B cell (primary cell): ENCODE data around the gene MIOS. TPM values are rescaled to one million over a fixed set of nuclear protein-coding genes. Genes with fewer than 3 reads are reported as not detected.

ENCODE experiments used
- ATAC-seq: fragments of 200-7000 bp; cut with Tn5 transposase; one replicate; pipeline ENCODE4 v1.10.0; 2021; ENCODE audit warnings: low read depth, mild to moderate bottlenecking, moderate number of reproducible peaks, moderate library complexity
- CTCF ChIA-PET: fragments of 350-600 bp; sonication (Branson Sonifier 250); formaldehyde crosslinking; loops from one replicate; lab custom pipeline; 2021; ENCODE audit warnings: antibody characterized with exemption, inconsistent platforms; lab: Charles Lee
- POLR2A ChIA-PET: fragments of 350-600 bp; sonication (Branson Sonifier 250); formaldehyde crosslinking; loops from one replicate; lab custom pipeline; 2021; ENCODE audit warnings: antibody characterized with exemption; lab: Charles Lee
- DNase-seq: peaks from one replicate; pipeline ENCODE4 v3.0.0; 2013
- H2AFZ ChIP-seq: 2 replicates; pipeline ENCODE4 v1.6.1; 2012; ENCODE audit warnings: mild to moderate bottlenecking, low read depth, low read length; ENCODE audit not compliant: insufficient read depth, poor library complexity, severe bottlenecking
- H3K27ac ChIP-seq, 2 donors: 1 replicate in 1 of 2; 2 replicates in 1 of 2; pipeline ENCODE4 v1.5.1; 2012 to 2013; ENCODE audit warnings: low read length in 2 of 2, mild to moderate bottlenecking in 2 of 2, moderate library complexity in 1 of 2
- H3K27me3 ChIP-seq, 4 experiments: fragments of 200-600 bp in 1 of 4; sonication (generic) in 1 of 4; replicated peaks in 1 of 4; 1 replicate in 2 of 4; 2 replicates in 2 of 4; pipeline versions ENCODE4 v1.6.1 to v1.7.0; 2013 to 2016; ENCODE audit warnings: low read length in 3 of 4, mild to moderate bottlenecking in 2 of 4, mixed read lengths in 1 of 4, moderate library complexity in 1 of 4; ENCODE audit not compliant: insufficient read depth in 4 of 4, control insufficient read depth in 3 of 4; ENCODE audit errors: control extremely low read depth in 1 of 4
- H3K36me3 ChIP-seq, 2 experiments: replicated peaks in 1 of 2; 1 replicate in 1 of 2; 2 replicates in 1 of 2; pipeline versions ENCODE4 v1.6.1 to v1.7.1; 2013; ENCODE audit warnings: low read length in 1 of 2; ENCODE audit not compliant: insufficient read depth in 2 of 2, control insufficient read depth in 1 of 2; ENCODE audit errors: control extremely low read depth in 1 of 2, extremely low read depth in 1 of 2
- H3K4me1 ChIP-seq, 2 donors: fragments of 200-600 bp in 1 of 2; sonication (generic) in 1 of 2; 1 replicate in 1 of 2; 2 replicates in 1 of 2; pipeline versions ENCODE4 v1.5.1 to v1.6.1; 2013 to 2017; ENCODE audit warnings: low read length in 2 of 2; ENCODE audit not compliant: control insufficient read depth in 2 of 2, insufficient read depth in 2 of 2
- H3K4me2 ChIP-seq: replicated peaks from 2 replicates; pipeline ENCODE3; 2012; ENCODE audit warnings: mild to moderate bottlenecking, low read depth, low read length; ENCODE audit not compliant: poor library complexity, severe bottlenecking
- H3K4me3 ChIP-seq, 5 experiments: fragments of 200-600 bp in 1 of 5; sonication (generic) in 1 of 5; 1 replicate in 3 of 5; 2 replicates in 2 of 5; pipeline versions ENCODE4 v1.5.1 to v1.7.0; 2011 to 2016; ENCODE audit warnings: low read length in 4 of 5, mild to moderate bottlenecking in 4 of 5, low read depth in 2 of 5, control low read depth in 1 of 5, moderate library complexity in 1 of 5; ENCODE audit not compliant: insufficient read depth in 1 of 5; ENCODE audit errors: control extremely low read depth in 1 of 5, extremely low read depth in 1 of 5
- H3K79me2 ChIP-seq: fragments of 200-600 bp; sonication (generic); one replicate; pipeline ENCODE4 v1.6.0; 2016; ENCODE audit warnings: low read length; ENCODE audit not compliant: control insufficient read depth, insufficient read depth
- H3K9ac ChIP-seq: fragments of 200-600 bp; sonication (generic); 2 replicates; pipeline ENCODE4 v1.6.1; 2017; ENCODE audit warnings: mild to moderate bottlenecking, low read length, moderate library complexity
- H3K9me3 ChIP-seq, 3 donors: one replicate each; pipeline versions ENCODE4 v1.6.1 to v1.7.1; 2013; ENCODE audit warnings: low read length in 2 of 3; ENCODE audit not compliant: control insufficient read depth in 2 of 3, insufficient read depth in 1 of 3; ENCODE audit errors: control extremely low read depth in 1 of 3
- H4K20me1 ChIP-seq: 2 replicates; pipeline ENCODE4 v1.6.0; 2012; ENCODE audit warnings: mild to moderate bottlenecking, low read length; ENCODE audit not compliant: insufficient read depth, control insufficient read depth, poor library complexity, severe bottlenecking
- H3K27ac Mint-ChIP-seq: one replicate; pipeline ENCODE4 v1.8.0; 2021; ENCODE audit warnings: mixed read lengths
- H3K27me3 Mint-ChIP-seq: one replicate; pipeline ENCODE4 v1.8.0; 2021; ENCODE audit warnings: mixed read lengths
- H3K4me1 Mint-ChIP-seq: one replicate; pipeline ENCODE4 v1.8.0; 2021; ENCODE audit warnings: mixed read lengths
- H3K4me3 Mint-ChIP-seq: one replicate; pipeline ENCODE4 v1.8.0; 2021; ENCODE audit warnings: mixed read lengths
- H3K9me3 Mint-ChIP-seq: one replicate; pipeline ENCODE4 v1.8.0; 2022; ENCODE audit warnings: mixed read lengths; ENCODE audit not compliant: insufficient read depth
- EZH2 ChIP-seq: IDR thresholded peaks from 2 replicates; pipeline ENCODE4 v1.6.1; 2012; ENCODE audit warnings: borderline replicate concordance, low read depth, mild to moderate bottlenecking, moderate library complexity, low read length; ENCODE audit not compliant: insufficient read depth, poor library complexity, severe bottlenecking
- WGBS: methylation state at CpG from one replicate; pipeline ENCODE4 v1.1.5; 2013; ENCODE audit warnings: missing lambda C conversion rate; ENCODE audit not compliant: insufficient coverage; 5-methylcytosine and 5-hydroxymethylcytosine counted together
- intact Hi-C: fragments of 100-400 bp; cut with micrococcal nuclease; formaldehyde crosslinking; loops from one replicate; pipeline ENCODE4 v1.10.0; 2022
- polyA plus RNA-seq: library from polyadenylated mRNA; depleted of rRNA; stranded (reverse); fragments of >200 nt; gene quantifications from 2 replicates; pipeline ENCODE4 v1.2.3, GENCODE V29; 2012
- total RNA-seq, 2 donors: library from RNA; stranded (reverse); fragments of 120-200 nt in 1 of 2; gene quantifications; 1 replicate in 1 of 2; 2 replicates in 1 of 2; pipeline versions ENCODE4 v1.2.3 to v1.2.4, GENCODE V29; 2013 to 2022
- TF ChIP-seq, protein P1 (sequence below): fragments of 200-600 bp; IDR thresholded peaks from one replicate; pipeline ENCODE4 v1.8.0; 2022; ENCODE audit warnings: antibody characterized with exemption, mild to moderate bottlenecking

Gene MIOS
- total and polyA plus RNA-seq, 2 donors (not counting 1 experiment from before 2014, with no cell fraction given) = 28.9 to 50.1 TPM

DNA sequence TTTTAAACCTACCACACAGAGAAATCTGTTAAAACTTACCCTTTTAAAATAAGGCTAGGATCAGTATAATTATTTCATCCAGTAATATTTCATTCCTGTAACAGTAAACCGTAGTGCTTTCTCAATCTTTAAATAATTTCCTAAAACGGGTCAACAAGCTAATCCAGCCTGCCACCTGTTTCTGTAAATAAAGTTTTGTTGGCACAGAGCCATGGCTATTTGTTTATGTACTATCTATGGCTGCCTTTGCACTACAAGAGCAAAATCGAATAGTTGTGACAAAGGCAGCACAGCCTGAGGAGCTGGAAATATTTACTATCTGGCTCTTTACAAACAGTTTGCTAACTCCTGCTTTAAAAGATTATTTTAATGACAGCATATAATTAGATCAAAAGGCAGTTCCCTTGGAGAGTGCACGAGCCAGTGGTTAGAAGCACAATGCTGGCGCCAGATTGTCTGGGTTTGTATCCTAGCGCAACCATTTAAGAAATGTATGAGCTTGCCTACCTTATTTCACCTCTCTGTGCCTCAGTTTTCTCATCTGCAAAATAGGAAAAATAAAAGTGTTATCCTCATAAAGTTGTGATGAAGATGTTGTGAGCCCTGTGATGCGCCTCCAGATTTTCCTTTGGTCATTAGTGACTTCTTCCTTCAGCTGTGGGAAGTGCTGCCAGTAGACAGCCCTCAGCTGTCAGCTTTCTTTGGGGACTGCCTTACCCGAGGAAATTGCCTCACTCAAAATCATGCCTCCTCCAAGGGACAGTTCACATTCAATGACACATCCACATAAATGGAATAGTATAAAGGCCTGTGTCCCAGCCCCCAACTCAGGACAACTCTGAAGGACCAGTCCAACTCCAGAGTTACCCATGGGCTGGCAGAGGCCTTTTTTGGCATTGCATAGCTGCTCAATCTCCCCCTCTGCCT lies 11.8 kb upstream of the MIOS start:
- H4K20me1 ChIP-seq = no peaks in the 10 kb centered on the region
- H3K4me3 Mint-ChIP-seq = no peak overlapping the region
- 96% methylated on average over 5 of the region's 8 CpGs for WGBS
- DNase-seq (no peak), ATAC-seq (no peak)
- H3K9me3 Mint-ChIP-seq = peaks cover 11% of the 10 kb centered on the region
- H3K4me1 ChIP-seq = no peaks in the 10 kb centered on the region
- H3K27me3 ChIP-seq = no peaks in the 10 kb centered on the region
- H3K36me3 ChIP-seq = peaks cover 0 to 5% of the 10 kb centered on the region in 2 experiments
- no peak overlapping the region for H3K9ac ChIP-seq
- no peak overlapping the region for H3K27ac ChIP-seq
- H3K4me1 Mint-ChIP-seq = no peaks in the 10 kb centered on the region
- intact Hi-C loops = no loop called here
- ChIA-PET CTCF (no interaction called here), POLR2A (no interaction called here)
- no peak overlapping the region for H2AFZ ChIP-seq
- no peak overlapping the region for H3K4me2 ChIP-seq
- no peaks in the 10 kb centered on the region for H3K27me3 Mint-ChIP-seq
- no peak overlapping the region for H3K4me3 ChIP-seq
- H3K9me3 ChIP-seq = peaks cover 0 to 9% (median 5%) of the 10 kb centered on the region in 3 donors
- H3K79me2 ChIP-seq = no peaks in the 10 kb centered on the region
- H3K27ac Mint-ChIP-seq = no peak overlapping the region
- TF ChIP-seq EZH2 = no peak
- TF ChIP-seq, protein P1, sequence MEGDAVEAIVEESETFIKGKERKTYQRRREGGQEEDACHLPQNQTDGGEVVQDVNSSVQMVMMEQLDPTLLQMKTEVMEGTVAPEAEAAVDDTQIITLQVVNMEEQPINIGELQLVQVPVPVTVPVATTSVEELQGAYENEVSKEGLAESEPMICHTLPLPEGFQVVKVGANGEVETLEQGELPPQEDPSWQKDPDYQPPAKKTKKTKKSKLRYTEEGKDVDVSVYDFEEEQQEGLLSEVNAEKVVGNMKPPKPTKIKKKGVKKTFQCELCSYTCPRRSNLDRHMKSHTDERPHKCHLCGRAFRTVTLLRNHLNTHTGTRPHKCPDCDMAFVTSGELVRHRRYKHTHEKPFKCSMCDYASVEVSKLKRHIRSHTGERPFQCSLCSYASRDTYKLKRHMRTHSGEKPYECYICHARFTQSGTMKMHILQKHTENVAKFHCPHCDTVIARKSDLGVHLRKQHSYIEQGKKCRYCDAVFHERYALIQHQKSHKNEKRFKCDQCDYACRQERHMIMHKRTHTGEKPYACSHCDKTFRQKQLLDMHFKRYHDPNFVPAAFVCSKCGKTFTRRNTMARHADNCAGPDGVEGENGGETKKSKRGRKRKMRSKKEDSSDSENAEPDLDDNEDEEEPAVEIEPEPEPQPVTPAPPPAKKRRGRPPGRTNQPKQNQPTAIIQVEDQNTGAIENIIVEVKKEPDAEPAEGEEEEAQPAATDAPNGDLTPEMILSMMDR = no peak

DNA sequence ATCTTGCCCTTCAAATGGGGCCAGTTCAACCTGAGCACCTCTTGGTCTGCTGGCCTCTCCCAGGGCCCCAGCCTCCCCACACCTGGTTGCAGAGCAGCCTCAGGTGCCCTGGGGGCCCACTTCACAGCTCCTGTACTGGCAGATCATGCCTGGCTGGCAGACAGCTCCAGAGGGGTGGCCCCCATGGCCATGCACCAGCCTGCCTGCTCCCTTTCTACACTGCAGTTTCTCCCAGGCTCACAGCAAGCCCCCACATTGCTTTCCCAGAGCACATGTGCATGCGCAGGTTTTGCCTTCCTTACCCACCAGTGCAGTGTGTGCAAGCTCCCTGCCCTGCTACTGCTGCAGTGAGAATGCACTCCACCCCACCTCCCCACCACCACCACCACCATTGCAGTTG lies 9.8 kb upstream of the MIOS start:
- no peak overlapping the region for H3K4me3 ChIP-seq
- Mint-ChIP-seq H3K27me3 (no peaks in the 10 kb centered on the region), H3K4me3 (no peak overlapping the region), H3K27ac (no peak overlapping the region), H3K4me1 (no peaks in the 10 kb centered on the region), H3K9me3 (peaks cover 11% of the 10 kb centered on the region)
- peaks cover 0 to 5% of the 10 kb centered on the region in 2 experiments for H3K36me3 ChIP-seq
- no peaks in the 10 kb centered on the region for H3K79me2 ChIP-seq
- ChIA-PET POLR2A (no interaction called here), CTCF (no interaction called here)
- 89% methylated on average over 1 of the region's 1 CpG for WGBS
- no peaks in the 10 kb centered on the region for H4K20me1 ChIP-seq
- peaks cover 0 to 9% (median 5%) of the 10 kb centered on the region in 3 donors for H3K9me3 ChIP-seq
- no peaks in the 10 kb centered on the region for H3K4me1 ChIP-seq
- no peak overlapping the region for H3K9ac ChIP-seq
- no peak overlapping the region for H3K27ac ChIP-seq
- ATAC-seq = no peak
- H2AFZ ChIP-seq = no peak overlapping the region
- TF ChIP-seq EZH2 = no peak
- TF ChIP-seq, protein P1 = no peak
- no peaks in the 10 kb centered on the region for H3K27me3 ChIP-seq
- no peak overlapping the region for H3K4me2 ChIP-seq
- intact Hi-C loops = no loop called here
- no peak for DNase-seq
